IPS-15b (cell line): Measurements from ENCODE around the gene MLX.

ENCODE experiments used
- H3K27me3 ChIP-seq: one replicate; pipeline ENCODE4 v1.6.1; 2013; ENCODE audit warnings: low read length; ENCODE audit not compliant: control insufficient read depth, insufficient read depth
- H3K36me3 ChIP-seq: one replicate; pipeline ENCODE4 v1.6.1; 2013; ENCODE audit warnings: low read length; ENCODE audit not compliant: control insufficient read depth, insufficient read depth
- H3K4me1 ChIP-seq: one replicate; pipeline ENCODE4 v1.6.1; 2013; ENCODE audit warnings: mild to moderate bottlenecking, low read length; ENCODE audit not compliant: control insufficient read depth, insufficient read depth
- H3K4me3 ChIP-seq: one replicate; pipeline ENCODE4 v1.5.1; 2013; ENCODE audit warnings: low read depth, low read length
- H3K9ac ChIP-seq: one replicate; pipeline ENCODE4 v1.6.1; 2013; ENCODE audit warnings: low read depth, mild to moderate bottlenecking, low read length
- H3K9me3 ChIP-seq: one replicate; pipeline ENCODE4 v1.6.1; 2013; ENCODE audit warnings: mild to moderate bottlenecking, low read length; ENCODE audit not compliant: control insufficient read depth, insufficient read depth

Gene MLX, protein sequence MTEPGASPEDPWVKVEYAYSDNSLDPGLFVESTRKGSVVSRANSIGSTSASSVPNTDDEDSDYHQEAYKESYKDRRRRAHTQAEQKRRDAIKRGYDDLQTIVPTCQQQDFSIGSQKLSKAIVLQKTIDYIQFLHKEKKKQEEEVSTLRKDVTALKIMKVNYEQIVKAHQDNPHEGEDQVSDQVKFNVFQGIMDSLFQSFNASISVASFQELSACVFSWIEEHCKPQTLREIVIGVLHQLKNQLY

DNA sequence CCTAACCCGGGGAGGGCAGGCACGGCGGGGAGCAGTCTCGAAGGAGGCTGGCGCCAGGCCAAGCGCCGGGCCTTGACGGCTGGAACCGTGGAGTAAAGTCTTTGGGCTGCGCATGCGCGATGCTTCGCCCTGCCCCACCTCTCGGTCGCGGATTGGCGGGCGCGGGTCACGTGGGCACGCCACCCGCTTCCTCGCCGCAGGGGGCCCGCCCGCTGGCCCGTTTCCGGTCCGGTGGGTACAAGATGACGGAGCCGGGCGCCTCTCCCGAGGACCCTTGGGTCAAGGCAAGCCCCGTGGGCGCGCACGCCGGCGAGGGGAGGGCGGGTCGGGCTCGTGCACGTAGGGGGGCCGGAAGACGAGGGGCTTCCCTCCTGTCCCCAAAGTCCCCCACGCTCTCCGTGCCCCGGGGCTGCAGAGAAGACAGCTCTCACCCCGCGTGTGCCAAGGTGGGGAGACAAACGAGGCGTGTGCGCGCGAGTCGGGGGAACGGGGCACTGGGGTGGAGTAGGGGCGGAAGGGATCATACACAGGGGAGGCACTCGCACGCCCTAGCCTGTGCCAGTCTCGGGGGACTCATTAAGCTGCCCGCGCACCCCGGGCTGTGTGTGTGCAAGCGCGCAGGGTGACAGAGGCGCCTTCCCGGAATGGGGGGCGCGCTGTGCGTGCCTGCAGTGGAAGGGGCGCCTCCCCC is at the start of gene MLX:
MLX (plus strand) TSS at position 218 of the 691 bp plus-strand sequence; CDS start at position 243, 25 bp downstream.
- H3K27me3 ChIP-seq, result no peaks in the 10 kb centered on the region
- H3K9me3 ChIP-seq, result no peaks in the 10 kb centered on the region
- H3K36me3 ChIP-seq, result peaks cover 49% of the 10 kb centered on the region
- peaks cover 10% of the 10 kb centered on the region for H3K4me1 ChIP-seq
- H3K4me3 ChIP-seq, result peak within 1 kb of the TSS; percentile 86
- peak within 1 kb of the TSS; percentile 79 for H3K9ac ChIP-seq

- H3K9ac ChIP-seq, result no peak overlapping the region
- H3K4me1 ChIP-seq, result peaks cover 15% of the 10 kb centered on the region
- H3K36me3 ChIP-seq, result peaks cover 20% of the 10 kb centered on the region
- no peak overlapping the region for H3K4me3 ChIP-seq
- H3K27me3 ChIP-seq, result no peaks in the 10 kb centered on the region
- H3K9me3 ChIP-seq, result no peaks in the 10 kb centered on the region
Observed at GRCh38 chr17:42517516-42517915, 49.4 kb upstream of the MLX start.

DNA sequence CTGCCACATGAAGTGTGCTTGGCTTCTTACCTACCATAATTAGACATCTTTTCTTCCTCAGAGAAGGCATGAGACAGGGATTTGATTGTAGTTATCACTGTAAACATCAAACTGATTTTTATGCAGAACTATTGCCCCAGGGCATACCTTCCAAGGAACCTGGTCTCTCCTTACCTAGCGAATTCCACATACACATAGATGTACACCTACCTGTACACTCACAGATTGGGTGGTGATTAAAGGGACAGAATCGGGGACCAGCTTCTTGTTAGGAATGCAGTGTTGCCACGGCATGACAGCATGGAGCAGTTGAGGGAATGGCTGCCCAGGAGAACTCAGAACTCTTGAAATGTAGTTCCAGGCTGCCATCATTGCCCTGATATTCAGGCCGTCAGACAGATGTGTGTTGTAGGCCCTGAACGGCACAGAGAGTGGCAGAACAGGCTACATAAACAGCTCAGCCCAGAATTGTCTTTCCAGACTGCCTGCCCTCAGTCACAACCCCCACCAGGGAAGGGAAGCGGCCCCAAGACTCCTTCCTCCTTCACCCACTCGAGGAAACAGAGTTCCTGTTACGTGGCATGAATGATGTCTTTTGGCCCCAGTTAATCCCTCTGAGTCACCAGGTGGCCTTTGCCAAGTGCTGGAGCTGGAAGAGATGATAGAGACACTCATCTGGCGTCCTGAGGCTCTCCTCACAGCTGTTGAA is 48.7 kb upstream of the MLX start:
- no peak overlapping the region for H3K9ac ChIP-seq
- no peak overlapping the region for H3K4me3 ChIP-seq
- no peaks in the 10 kb centered on the region for H3K27me3 ChIP-seq
- H3K9me3 ChIP-seq, result no peaks in the 10 kb centered on the region
- peaks cover 20% of the 10 kb centered on the region for H3K36me3 ChIP-seq
- H3K4me1 ChIP-seq, result peaks cover 15% of the 10 kb centered on the region

DNA sequence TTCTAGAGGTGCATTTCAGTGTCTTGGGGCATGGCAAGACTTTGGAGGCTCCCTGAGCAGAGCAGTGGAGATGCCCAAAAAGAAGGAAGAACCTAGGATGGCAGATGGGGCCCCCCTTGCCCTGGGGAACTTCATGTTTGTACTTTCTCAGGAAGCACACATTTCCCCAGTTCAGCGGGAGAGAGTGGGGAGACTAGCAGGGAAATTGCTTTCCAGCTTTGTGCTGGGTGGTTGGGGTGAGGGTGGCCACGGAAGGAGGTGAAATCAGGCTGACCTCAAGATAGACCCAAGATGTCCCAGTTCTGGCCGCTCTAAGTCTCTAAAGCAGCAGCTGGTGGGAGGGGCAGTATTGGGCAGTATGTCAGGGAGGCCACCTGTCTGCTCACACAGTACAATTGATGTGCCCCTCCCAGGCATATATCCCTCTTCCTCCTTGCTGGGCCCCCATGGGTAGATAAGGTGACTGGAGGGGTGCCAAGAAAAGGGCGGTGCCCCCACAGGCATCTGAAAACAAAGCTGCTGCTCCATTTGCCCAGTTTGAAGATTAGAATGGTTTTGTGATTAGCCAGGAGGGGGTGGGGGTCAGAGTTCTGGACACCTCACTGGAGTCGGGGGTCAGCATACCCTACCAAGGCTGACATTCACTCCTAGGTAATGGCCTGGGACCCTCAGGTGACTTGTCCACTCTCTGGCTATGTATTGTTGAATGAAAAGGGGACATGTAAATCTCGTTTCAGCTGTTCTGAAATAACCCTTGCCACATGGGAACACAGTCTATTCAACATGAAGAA is 48.0 kb upstream of the MLX start:
- Histone ChIP-seq H3K9me3 (no peaks in the 10 kb centered on the region), H3K27me3 (no peaks in the 10 kb centered on the region), H3K36me3 (peaks cover 13% of the 10 kb centered on the region), H3K4me1 (peaks cover 15% of the 10 kb centered on the region), H3K4me3 (peak overlapping the region; percentile 30), H3K9ac (no peak overlapping the region)

DNA sequence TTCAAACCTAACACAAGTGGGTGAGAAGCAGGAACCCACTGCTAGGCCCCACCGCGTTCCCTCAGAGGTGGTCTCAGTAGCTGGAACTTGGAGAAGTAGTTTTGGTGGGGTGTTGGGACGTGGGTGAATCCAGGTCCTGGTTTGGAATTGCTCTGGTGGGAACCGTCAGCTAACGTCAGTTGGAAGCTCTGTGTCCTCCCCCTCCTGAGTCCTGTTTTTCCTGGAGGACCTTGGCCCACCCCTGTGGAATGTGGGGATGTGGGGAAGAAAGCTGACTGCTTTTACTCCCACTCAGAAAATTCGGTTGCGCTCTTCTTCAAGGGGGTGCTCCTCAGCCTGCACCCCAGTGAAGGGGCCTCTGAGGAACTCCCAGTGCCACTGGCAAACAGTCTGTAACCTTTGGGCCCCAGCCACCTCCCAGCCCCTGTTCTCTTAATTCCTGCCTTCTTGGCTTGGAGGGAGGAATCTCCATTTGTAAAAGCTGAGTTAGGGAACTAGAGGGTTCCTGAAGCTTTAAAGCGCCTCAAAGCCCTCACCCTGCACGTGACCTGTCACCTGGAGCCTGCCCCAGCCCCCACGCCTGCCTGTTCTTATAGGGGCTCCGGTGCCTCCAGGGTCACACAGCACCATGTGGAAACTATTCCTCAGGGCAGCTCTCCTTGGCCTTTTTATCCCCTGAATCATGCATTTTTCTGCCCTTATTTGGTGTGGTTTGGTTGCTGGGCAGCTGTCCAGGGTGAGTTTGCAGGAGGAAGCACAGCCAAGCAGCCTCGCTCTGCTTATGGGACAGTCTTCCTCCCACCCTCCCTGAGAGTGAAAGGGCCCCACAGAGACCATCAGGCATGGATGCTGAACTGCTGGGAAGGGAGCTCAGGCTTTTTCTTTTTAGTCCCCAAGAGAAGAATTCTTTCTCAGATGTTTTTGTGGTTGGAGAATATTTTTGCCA is 47.1 kb upstream of the MLX start:
- H3K4me3 ChIP-seq, result peak overlapping the region; percentile 39
- no peaks in the 10 kb centered on the region for H3K9me3 ChIP-seq
- no peak overlapping the region for H3K9ac ChIP-seq
- peaks cover 7% of the 10 kb centered on the region for H3K36me3 ChIP-seq
- peaks cover 15% of the 10 kb centered on the region for H3K4me1 ChIP-seq
- H3K27me3 ChIP-seq, result no peaks in the 10 kb centered on the region

DNA sequence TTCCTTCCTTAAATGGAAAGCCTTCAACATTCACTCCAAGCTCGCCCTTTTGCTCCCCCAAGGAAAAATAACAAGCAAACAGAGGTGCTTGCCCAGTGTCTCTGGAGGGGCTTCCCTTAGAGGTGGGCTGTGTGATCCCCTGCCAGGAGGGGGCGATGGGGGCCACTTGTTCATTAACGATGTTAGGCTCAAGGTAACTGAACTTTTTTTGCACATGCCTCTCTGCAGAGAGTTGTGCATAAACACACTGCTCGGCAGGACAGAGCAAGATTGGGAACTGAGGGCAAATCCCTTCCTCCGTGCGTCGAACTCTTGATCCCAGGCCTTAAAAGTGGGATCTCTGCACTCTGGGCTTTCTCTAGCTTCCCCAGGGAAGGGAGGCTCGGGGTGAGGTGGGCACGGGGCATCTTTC is 46.4 kb upstream of the MLX start:
- Histone ChIP-seq H3K36me3 (peaks cover 7% of the 10 kb centered on the region), H3K4me3 (peak overlapping the region; percentile 39), H3K27me3 (no peaks in the 10 kb centered on the region), H3K9me3 (no peaks in the 10 kb centered on the region), H3K9ac (no peak overlapping the region), H3K4me1 (peaks cover 15% of the 10 kb centered on the region)

DNA sequence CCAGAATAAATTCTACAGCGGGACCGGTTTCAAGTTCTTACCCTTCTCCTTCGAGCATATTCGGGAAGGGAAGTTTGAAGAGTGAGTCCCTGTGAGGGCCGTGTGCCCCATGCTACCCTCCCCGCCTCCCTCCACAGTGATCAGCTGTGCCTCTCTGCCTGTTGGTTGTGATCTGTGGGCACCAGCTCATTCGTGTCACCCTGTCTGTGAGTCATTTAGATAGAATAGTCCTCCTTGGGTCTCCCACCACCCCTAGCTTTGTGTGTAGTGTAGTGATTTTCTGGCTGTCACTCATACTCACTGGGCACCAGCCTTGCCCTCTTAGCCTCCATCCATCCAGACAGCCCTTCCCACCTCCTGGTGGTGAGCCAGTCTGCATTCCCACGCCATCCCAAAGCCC is 45.9 kb upstream of the MLX start:
- Histone ChIP-seq H3K4me1 (peaks cover 15% of the 10 kb centered on the region), H3K27me3 (no peaks in the 10 kb centered on the region), H3K36me3 (peaks cover 7% of the 10 kb centered on the region), H3K9me3 (no peaks in the 10 kb centered on the region), H3K9ac (no peak overlapping the region), H3K4me3 (no peak overlapping the region)

- Histone ChIP-seq H3K9me3 (no peaks in the 10 kb centered on the region), H3K36me3 (peaks cover 3% of the 10 kb centered on the region), H3K4me1 (peaks cover 15% of the 10 kb centered on the region), H3K9ac (no peak overlapping the region), H3K27me3 (no peaks in the 10 kb centered on the region), H3K4me3 (no peak overlapping the region)
Observed at GRCh38 chr17:42521666-42522262, 45.1 kb upstream of the MLX start.

- no peaks in the 10 kb centered on the region for H3K9me3 ChIP-seq
- H3K4me1 ChIP-seq, result peaks cover 15% of the 10 kb centered on the region
- no peaks in the 10 kb centered on the region for H3K27me3 ChIP-seq
- H3K36me3 ChIP-seq, result peaks cover 3% of the 10 kb centered on the region
- no peak overlapping the region for H3K4me3 ChIP-seq
- H3K9ac ChIP-seq, result no peak overlapping the region
Observed at GRCh38 chr17:42522263-42522790, 44.6 kb upstream of the MLX start.

GRCh38 chr17:42522798-42523278 is 44.1 kb upstream of the MLX start:
- Histone ChIP-seq H3K27me3 (no peaks in the 10 kb centered on the region), H3K4me3 (no peak overlapping the region), H3K9me3 (no peaks in the 10 kb centered on the region), H3K4me1 (peaks cover 15% of the 10 kb centered on the region), H3K36me3 (peaks cover 3% of the 10 kb centered on the region), H3K9ac (no peak overlapping the region)
